ENCODE data around the gene GPC5.

DNA sequence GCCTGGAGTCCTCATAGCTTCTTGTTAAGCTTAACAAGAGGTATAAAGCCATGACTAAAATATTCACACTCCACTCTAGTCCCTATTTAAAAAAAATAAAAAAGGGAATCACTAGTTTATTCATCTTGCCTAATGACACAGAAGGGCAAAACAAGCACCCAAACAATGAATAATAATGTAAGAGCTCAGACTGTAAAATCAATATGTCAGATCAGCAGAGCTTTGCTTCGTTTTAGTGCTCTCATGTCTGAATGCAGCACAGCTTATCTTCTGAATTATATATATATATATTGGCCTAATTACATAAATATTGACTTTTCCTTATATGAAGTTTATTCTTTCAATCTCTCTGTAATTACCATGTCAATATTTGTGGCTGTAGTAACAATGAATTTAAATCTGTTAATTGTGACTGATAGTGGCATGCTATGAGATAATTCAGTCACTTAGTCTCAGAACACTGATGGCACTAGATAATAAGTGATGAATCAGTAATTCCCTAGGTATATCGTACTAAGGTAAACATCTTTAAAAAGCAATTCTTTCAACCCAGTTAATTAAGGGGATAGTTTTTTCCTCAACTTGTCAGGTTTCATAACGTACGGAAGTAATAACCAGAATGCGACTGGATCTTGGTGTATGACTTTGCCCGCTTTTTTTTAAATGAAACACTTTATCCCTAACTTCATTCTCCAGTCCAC lies 1466.3 kb downstream of the GPC5 start:
- TF ChIP-seq, protein P1, sequence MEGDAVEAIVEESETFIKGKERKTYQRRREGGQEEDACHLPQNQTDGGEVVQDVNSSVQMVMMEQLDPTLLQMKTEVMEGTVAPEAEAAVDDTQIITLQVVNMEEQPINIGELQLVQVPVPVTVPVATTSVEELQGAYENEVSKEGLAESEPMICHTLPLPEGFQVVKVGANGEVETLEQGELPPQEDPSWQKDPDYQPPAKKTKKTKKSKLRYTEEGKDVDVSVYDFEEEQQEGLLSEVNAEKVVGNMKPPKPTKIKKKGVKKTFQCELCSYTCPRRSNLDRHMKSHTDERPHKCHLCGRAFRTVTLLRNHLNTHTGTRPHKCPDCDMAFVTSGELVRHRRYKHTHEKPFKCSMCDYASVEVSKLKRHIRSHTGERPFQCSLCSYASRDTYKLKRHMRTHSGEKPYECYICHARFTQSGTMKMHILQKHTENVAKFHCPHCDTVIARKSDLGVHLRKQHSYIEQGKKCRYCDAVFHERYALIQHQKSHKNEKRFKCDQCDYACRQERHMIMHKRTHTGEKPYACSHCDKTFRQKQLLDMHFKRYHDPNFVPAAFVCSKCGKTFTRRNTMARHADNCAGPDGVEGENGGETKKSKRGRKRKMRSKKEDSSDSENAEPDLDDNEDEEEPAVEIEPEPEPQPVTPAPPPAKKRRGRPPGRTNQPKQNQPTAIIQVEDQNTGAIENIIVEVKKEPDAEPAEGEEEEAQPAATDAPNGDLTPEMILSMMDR (IDR thresholded peaks at IDR 0.05), result no peak
- TF ChIP-seq POLR2A (IDR thresholded peaks at IDR 0.05), result no peak

Measured in testis (tissue), 2 donors.